Type B pancreatic cell (in vitro differentiated cells): Measurements from ENCODE around the gene RAD23A. TPM values are rescaled to one million over a fixed set of nuclear protein-coding genes. Genes with fewer than 3 reads are reported as not detected.
"Not testable (repeated sequence)": the region's sequence is repeated elsewhere in the genome, so short reads cannot be mapped to it uniquely, and the experiment has no call there.

Experiments
- DNase-seq: peaks from one replicate; pipeline ENCODE4 v3.0.0; 2021; ENCODE audit warnings: mixed read lengths; ENCODE audit not compliant: unreplicated experiment; ENCODE audit errors: extremely low spot score
- H3K27ac Mint-ChIP-seq: 2 replicates; pipeline ENCODE4 v1.8.0; 2021; ENCODE audit warnings: mild to moderate bottlenecking, mixed read lengths
- H3K27me3 Mint-ChIP-seq: 2 replicates; pipeline ENCODE4 v1.8.0; 2021; ENCODE audit warnings: mixed read lengths
- H3K36me3 Mint-ChIP-seq: 2 replicates; pipeline ENCODE4 v1.8.0; 2021; ENCODE audit warnings: mixed read lengths
- H3K4me1 Mint-ChIP-seq: one replicate; pipeline ENCODE4 v1.8.0; 2021; ENCODE audit warnings: mixed read lengths; ENCODE audit not compliant: unreplicated experiment
- H3K4me3 Mint-ChIP-seq: 2 replicates; pipeline ENCODE4 v1.8.0; 2021; ENCODE audit warnings: mild to moderate bottlenecking, mixed read lengths
- H3K9me3 Mint-ChIP-seq: 2 replicates; pipeline ENCODE4 v1.8.0; 2021; ENCODE audit warnings: mixed read lengths
- CTCF ChIP-seq: fragments of 200-600 bp; sonication (generic); conservative IDR thresholded peaks from 2 replicates; pipeline ENCODE4 v1.5.0; 2021; ENCODE audit warnings: antibody characterized with exemption, mild to moderate bottlenecking
- total RNA-seq: library from RNA; stranded (reverse); gene quantifications from 2 replicates; pipeline ENCODE4 v1.2.1, GENCODE V29; 2021; ENCODE audit warnings: low replicate concordance

The RAD23A gene
- total RNA-seq, 1 donor from 2014 or later = 77.1 TPM

- no peak for TF ChIP-seq CTCF
- Mint-ChIP-seq H3K27me3 (no peaks in the 10 kb centered on the region), H3K9me3 (no peaks in the 10 kb centered on the region), H3K4me3 (no peak overlapping the region), H3K4me1 (peaks cover 19% of the 10 kb centered on the region), H3K36me3 (peaks cover 13% of the 10 kb centered on the region), H3K27ac (no peak overlapping the region)
- no peak for DNase-seq
Measured at GRCh38 chr19:12953138-12953798, 7.6 kb downstream of the RAD23A start.

GRCh38 chr19:12953799-12954611 is 8.3 kb downstream of the RAD23A start:
- TF ChIP-seq CTCF = no peak
- Mint-ChIP-seq H3K4me3 (peak overlapping the region; percentile 88), H3K4me1 (peaks cover 19% of the 10 kb centered on the region), H3K27me3 (no peaks in the 10 kb centered on the region), H3K27ac (peak overlapping the region; percentile 77), H3K9me3 (no peaks in the 10 kb centered on the region), H3K36me3 (peaks cover 13% of the 10 kb centered on the region)
- no peak for DNase-seq

- DNase-seq = no peak
- Mint-ChIP-seq H3K4me1 (peaks cover 19% of the 10 kb centered on the region), H3K9me3 (no peaks in the 10 kb centered on the region), H3K27ac (peak overlapping the region; percentile 77), H3K36me3 (peaks cover 13% of the 10 kb centered on the region), H3K27me3 (no peaks in the 10 kb centered on the region), H3K4me3 (peak overlapping the region; percentile 88)
- TF ChIP-seq CTCF = no peak
Measured at GRCh38 chr19:12954612-12954962, 8.9 kb downstream of the RAD23A start.

- Mint-ChIP-seq H3K27ac (peak overlapping the region; percentile 66), H3K4me1 (peaks cover 19% of the 10 kb centered on the region), H3K4me3 (peak overlapping the region; percentile 88)
- DNase-seq, H3K27me3 Mint-ChIP-seq, H3K9me3 Mint-ChIP-seq, H3K36me3 Mint-ChIP-seq: not testable (repeated sequence)
Measured at GRCh38 chr19:12955575-12955974, 9.9 kb downstream of the RAD23A start.

GRCh38 chr19:12955996-12956395 is 10.3 kb downstream of the RAD23A start:
- Mint-ChIP-seq H3K4me1 (peaks cover 19% of the 10 kb centered on the region), H3K9me3 (no peaks in the 10 kb centered on the region), H3K27me3 (peaks cover 2% of the 10 kb centered on the region), H3K36me3 (peaks cover 8% of the 10 kb centered on the region), H3K27ac (peak overlapping the region; percentile 66), H3K4me3 (peak overlapping the region; percentile 88)
- DNase-seq = no peak
- no peak for TF ChIP-seq CTCF
